ENCODE measurements around the gene SMIM28.
"Not testable (repeated sequence)": the region's sequence is repeated elsewhere in the genome, so short reads cannot be mapped to it uniquely, and the experiment has no call there.

The SMIM28 gene

DNA sequence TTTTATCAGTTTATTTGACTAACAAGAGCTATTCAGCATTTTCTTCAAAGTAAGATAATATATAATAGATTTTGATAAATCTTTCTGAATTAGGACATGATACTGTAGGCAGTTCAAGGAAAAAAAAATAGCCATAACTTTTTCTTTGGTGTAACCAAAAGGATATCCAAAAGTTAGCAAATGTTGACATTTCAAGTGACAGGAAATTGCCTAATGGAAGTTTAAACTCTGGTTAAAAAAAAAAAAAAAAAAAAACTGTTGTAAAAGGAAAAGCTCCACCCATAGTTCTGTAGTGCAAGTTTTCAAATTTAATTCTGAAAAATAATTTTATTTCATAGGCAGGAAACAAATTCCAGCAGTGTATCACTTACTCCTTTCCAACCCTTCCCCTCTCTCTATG lies 45.2 kb downstream of the SMIM28 start:
- Mint-ChIP-seq H3K4me3 (no peak overlapping the region), H3K27ac (no peak overlapping the region)

GRCh38 chr6:138424004-138424904 lies 46.5 kb downstream of the SMIM28 start:
- peaks cover 2% of the 10 kb centered on the region for H3K36me3 Mint-ChIP-seq (ENCODE audit: low read depth)
- no peaks in the 10 kb centered on the region for H3K27me3 Mint-ChIP-seq (ENCODE audit: low read depth)
- H3K4me1 Mint-ChIP-seq (ENCODE audit: low read depth), result peaks cover 4% of the 10 kb centered on the region
- no peak overlapping the region for H3K4me3 Mint-ChIP-seq
- DNase-seq (ENCODE audit: low spot score), result no peak
- no peaks in the 10 kb centered on the region for H3K9me3 Mint-ChIP-seq
- H3K27ac Mint-ChIP-seq, result no peak overlapping the region

More for the DNA sequence above, 45.2 kb downstream of the SMIM28 start:
- no peaks in the 10 kb centered on the region for H3K9me3 Mint-ChIP-seq
- no peak for DNase-seq (ENCODE audit: low spot score)
- no peaks in the 10 kb centered on the region for H3K27me3 Mint-ChIP-seq (ENCODE audit: low read depth)
- H3K4me1 Mint-ChIP-seq (ENCODE audit: low read depth), result peaks cover 4% of the 10 kb centered on the region
- peaks cover 14% of the 10 kb centered on the region for H3K36me3 Mint-ChIP-seq (ENCODE audit: low read depth)

GRCh38 chr6:138425256-138425655 lies 47.6 kb downstream of the SMIM28 start:
- H3K9me3 Mint-ChIP-seq; H3K4me3 Mint-ChIP-seq; H3K27ac Mint-ChIP-seq; H3K36me3 Mint-ChIP-seq (ENCODE audit: low read depth); H3K4me1 Mint-ChIP-seq (ENCODE audit: low read depth); DNase-seq (ENCODE audit: low spot score); H3K27me3 Mint-ChIP-seq (ENCODE audit: low read depth): not testable (repeated sequence)

- no peaks in the 10 kb centered on the region for H3K9me3 Mint-ChIP-seq
- no peak for DNase-seq (ENCODE audit: low spot score)
- H3K36me3 Mint-ChIP-seq (ENCODE audit: low read depth), result no peaks in the 10 kb centered on the region
- no peaks in the 10 kb centered on the region for H3K27me3 Mint-ChIP-seq (ENCODE audit: low read depth)
- H3K4me1 Mint-ChIP-seq (ENCODE audit: low read depth), result peaks cover 8% of the 10 kb centered on the region
- no peak overlapping the region for H3K27ac Mint-ChIP-seq
- no peak overlapping the region for H3K4me3 Mint-ChIP-seq
Observed at GRCh38 chr6:138426500-138427123, 48.9 kb downstream of the SMIM28 start.

GRCh38 chr6:138427701-138428100 lies 50.0 kb downstream of the SMIM28 start:
- H3K36me3 Mint-ChIP-seq (ENCODE audit: low read depth), result no peaks in the 10 kb centered on the region
- no peak overlapping the region for H3K4me3 Mint-ChIP-seq
- no peak overlapping the region for H3K27ac Mint-ChIP-seq
- H3K27me3 Mint-ChIP-seq (ENCODE audit: low read depth), result no peaks in the 10 kb centered on the region
- H3K9me3 Mint-ChIP-seq, result no peaks in the 10 kb centered on the region
- no peak for DNase-seq (ENCODE audit: low spot score)
- H3K4me1 Mint-ChIP-seq (ENCODE audit: low read depth), result peaks cover 8% of the 10 kb centered on the region

DNA sequence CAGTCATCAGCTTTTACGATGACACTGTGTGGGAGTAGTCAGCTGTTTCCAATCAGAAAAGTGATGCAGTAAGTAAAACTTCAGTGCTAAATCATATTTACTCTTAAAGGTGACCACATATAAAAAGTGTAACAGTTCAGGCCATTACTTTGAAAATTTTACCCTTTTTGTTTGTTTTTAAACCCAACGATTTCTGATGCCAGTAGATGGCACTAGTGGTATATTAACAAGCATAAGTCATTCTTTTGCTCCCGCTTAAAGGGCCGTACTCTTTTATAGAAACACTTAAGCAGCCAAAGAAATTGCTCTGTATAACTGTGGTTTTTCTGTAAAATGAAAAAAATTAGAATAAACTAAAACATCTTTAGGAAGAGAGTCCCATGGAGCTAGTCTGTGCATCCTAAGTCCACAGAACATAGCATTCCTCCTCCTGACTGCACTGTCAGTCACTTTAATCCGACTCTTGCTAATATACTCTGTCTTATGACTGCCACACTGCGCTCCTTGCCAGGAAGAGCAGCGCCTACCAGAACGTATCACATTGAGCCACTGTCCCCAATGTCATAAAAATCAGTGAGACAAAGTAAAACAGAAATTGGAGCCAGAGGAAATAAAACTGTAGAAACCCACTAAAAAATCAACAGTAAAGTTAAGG lies 51.4 kb downstream of the SMIM28 start:
- no peak overlapping the region for H3K4me3 Mint-ChIP-seq
- no peaks in the 10 kb centered on the region for H3K27me3 Mint-ChIP-seq (ENCODE audit: low read depth)
- DNase-seq (ENCODE audit: low spot score), result no peak
- peaks cover 4% of the 10 kb centered on the region for H3K4me1 Mint-ChIP-seq (ENCODE audit: low read depth)
- H3K9me3 Mint-ChIP-seq, result no peaks in the 10 kb centered on the region
- no peaks in the 10 kb centered on the region for H3K36me3 Mint-ChIP-seq (ENCODE audit: low read depth)
- no peak overlapping the region for H3K27ac Mint-ChIP-seq

DNA sequence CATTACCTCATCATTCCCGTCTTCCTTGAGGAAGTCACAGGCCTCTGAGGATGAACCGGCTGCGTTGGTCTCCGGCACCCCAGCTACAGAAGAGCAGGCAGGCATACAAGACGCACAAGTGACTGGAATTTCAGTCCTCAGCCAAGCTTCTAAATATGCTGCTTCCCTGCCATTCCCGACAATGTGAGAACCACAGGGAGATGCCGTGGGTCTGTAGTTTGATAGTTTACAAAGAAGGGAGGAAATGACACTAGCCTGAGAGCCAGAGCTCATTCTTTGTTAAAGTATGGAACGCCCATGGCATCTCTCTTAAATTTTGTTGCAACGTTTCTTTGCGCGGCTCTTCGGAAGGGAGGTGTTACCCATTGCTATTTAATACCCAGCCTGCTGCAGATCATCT lies 52.1 kb downstream of the SMIM28 start:
- DNase-seq (ENCODE audit: low spot score), result no peak
- Mint-ChIP-seq H3K4me3 (no peak overlapping the region), H3K36me3 (ENCODE audit: low read depth) (no peaks in the 10 kb centered on the region), H3K9me3 (no peaks in the 10 kb centered on the region), H3K4me1 (ENCODE audit: low read depth) (peaks cover 4% of the 10 kb centered on the region), H3K27me3 (ENCODE audit: low read depth) (no peaks in the 10 kb centered on the region), H3K27ac (no peak overlapping the region)

DNA sequence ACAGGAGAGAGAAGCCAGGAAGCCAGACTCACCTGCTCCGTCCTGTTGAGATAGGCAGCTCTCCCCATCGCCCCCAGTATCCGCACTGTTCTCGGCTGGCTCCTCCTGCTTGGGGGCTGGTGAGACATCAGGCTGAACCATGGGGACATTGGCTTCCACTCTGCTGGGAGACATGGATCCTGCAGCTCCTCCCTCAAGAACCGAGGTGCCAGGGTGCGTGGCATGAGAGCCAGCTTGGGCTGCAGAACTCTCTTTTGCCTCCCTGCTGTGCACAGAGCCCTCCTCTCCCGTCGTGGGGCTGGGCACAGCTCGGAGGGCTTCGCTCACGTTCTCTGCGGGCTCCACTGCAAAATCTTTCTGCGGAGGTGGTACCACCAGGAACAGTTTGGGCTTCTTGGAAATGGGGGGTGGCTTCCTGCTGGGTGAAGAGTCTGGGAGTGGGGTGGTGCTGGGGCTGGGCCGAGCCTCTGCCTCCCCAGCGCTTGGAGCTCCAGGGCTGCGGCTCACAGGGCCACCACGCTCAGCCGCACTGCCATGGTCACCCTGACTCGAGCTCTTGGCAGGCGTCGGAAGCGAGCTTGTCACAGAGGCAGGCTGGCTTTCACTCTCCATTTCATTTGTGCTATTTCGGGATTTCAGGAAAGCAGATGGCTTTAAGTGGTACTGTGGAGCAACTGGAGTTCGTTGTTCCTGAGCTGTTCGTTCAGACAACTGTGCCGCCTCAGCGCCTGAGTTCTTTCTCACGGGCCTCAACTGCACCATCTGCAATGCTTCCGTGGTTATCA lies 52.8 kb downstream of the SMIM28 start:
- no peak for DNase-seq (ENCODE audit: low spot score)
- Mint-ChIP-seq H3K4me1 (ENCODE audit: low read depth) (peaks cover 6% of the 10 kb centered on the region), H3K27me3 (ENCODE audit: low read depth) (no peaks in the 10 kb centered on the region), H3K27ac (no peak overlapping the region), H3K9me3 (no peaks in the 10 kb centered on the region), H3K4me3 (no peak overlapping the region), H3K36me3 (ENCODE audit: low read depth) (no peaks in the 10 kb centered on the region)

DNA sequence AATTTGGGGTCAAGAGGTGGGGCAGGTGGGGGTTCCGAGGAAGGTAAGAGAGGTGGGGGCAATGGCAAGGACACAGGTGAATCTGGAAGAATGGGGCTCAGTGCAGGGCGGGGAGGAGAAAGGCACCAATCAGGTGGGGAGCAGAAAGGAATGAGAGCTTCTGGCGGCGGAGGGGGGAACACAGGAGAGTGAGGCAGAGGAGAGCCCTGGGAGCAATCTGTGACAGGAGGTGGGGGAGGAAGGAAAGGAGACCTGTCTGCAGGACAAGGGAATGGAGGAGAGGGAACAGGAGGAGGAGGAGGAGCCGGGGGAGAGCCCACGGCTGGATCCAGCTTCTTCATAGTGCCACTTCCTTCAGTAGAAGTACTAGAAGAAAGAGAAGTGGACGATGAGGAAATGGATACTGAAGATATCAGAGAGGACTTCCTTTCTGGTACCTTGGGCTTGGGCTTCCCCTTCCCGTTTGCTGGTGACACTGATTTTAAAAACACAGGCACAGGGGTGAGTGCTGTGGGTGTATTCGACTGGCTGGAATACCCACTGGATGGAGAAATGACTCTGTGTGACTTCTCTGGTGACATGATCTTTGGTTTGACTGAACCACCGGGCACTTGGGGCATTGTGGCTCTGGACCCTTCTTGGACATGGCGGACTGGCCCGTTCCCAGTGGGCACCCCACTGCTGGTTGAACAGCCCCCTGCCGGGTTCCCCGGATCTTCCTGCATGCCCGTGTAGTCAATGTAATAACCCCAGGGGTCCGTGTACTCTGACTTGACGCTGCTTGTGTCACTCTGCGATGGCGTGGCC lies 53.8 kb downstream of the SMIM28 start:
- H3K27me3 Mint-ChIP-seq (ENCODE audit: low read depth), result no peaks in the 10 kb centered on the region
- no peak overlapping the region for H3K4me3 Mint-ChIP-seq
- peaks cover 6% of the 10 kb centered on the region for H3K4me1 Mint-ChIP-seq (ENCODE audit: low read depth)
- no peak overlapping the region for H3K27ac Mint-ChIP-seq
- H3K9me3 Mint-ChIP-seq, result no peaks in the 10 kb centered on the region
- no peak for DNase-seq (ENCODE audit: low spot score)
- no peaks in the 10 kb centered on the region for H3K36me3 Mint-ChIP-seq (ENCODE audit: low read depth)

DNA sequence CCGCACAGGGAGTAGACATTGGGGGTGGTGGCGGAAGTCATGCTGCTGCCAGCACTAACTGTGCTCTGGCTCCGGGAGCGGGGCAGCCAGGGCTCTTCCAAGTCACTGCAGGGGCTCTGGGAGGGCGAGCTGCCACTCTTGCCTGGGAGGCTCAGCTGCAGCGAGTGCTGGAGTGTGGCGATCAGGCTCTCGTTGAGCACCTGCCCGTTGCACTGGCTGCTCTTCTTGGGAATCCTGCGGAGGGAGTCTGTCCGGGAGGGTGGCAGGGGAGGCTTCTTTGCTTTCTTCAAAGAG lies 54.3 kb downstream of the SMIM28 start:
- H3K4me1 Mint-ChIP-seq (ENCODE audit: low read depth), result peaks cover 6% of the 10 kb centered on the region
- H3K27me3 Mint-ChIP-seq (ENCODE audit: low read depth), result no peaks in the 10 kb centered on the region
- DNase-seq (ENCODE audit: low spot score), result no peak
- no peaks in the 10 kb centered on the region for H3K36me3 Mint-ChIP-seq (ENCODE audit: low read depth)
- no peak overlapping the region for H3K4me3 Mint-ChIP-seq
- H3K27ac Mint-ChIP-seq, result no peak overlapping the region
- H3K9me3 Mint-ChIP-seq, result no peaks in the 10 kb centered on the region
